ENCODE results near the gene GRIN2C. TPM values are rescaled to one million over a fixed set of nuclear protein-coding genes. Genes with fewer than 3 reads are reported as not detected.

The GRIN2C gene
- total and polyA plus RNA-seq, 2 of the 4 experiments (the other 2 are of a cell fraction), result 0.22 TPM; not detected in 1

GRCh38 chr17:74892013-74892841 lies 32.5 kb upstream of the GRIN2C start:
- WGBS, 2 experiments (ENCODE audit: extremely low coverage in 2 of 2, insufficient read length in 1 of 2), result 66% methylated on average over 9 of the region's 20 CpGs; no CpG with 5 or more reads in 1 of the 2 experiments
- no peak overlapping the region for H2BK5ac ChIP-seq (ENCODE audit: low read depth, low read length, poor library complexity, severe bottlenecking)
- H2AK5ac ChIP-seq (ENCODE audit: low read depth, low read length), result no peak overlapping the region
- H2AFZ ChIP-seq (replicated peaks; ENCODE audit: low read length, poor library complexity), result peak overlapping the region; percentile 19
- H3K9ac ChIP-seq (ENCODE audit: low read depth, low read length), result no peak overlapping the region
- H3K4ac ChIP-seq (ENCODE audit: low read depth, low read length), result no peak overlapping the region
- peaks cover 2% of the 10 kb centered on the region; the same call in 1 of the 2 replicates for H3K4me1 ChIP-seq (ENCODE audit: control insufficient read depth, insufficient read depth, low read length)
- H3K27me3 ChIP-seq (ENCODE audit: control insufficient read depth, insufficient read depth, low read length), result peaks cover 82% of the 10 kb centered on the region
- H3K18ac ChIP-seq (ENCODE audit: low read depth, low read length), result no peak overlapping the region
- H4K91ac ChIP-seq (ENCODE audit: insufficient read depth, low read depth, low read length), result no peak overlapping the region
- H2BK120ac ChIP-seq (ENCODE audit: low read depth, low read length), result no peak overlapping the region
- no peak overlapping the region for H3K27ac ChIP-seq (ENCODE audit: insufficient read depth, low read length)
- no peak overlapping the region for H2BK15ac ChIP-seq (ENCODE audit: low read depth, low read length)
- H3K4me3 ChIP-seq (ENCODE audit: insufficient read depth, low read depth, low read length), result no peak overlapping the region
- no peak overlapping the region for H3K23ac ChIP-seq (ENCODE audit: low read depth, low read length)
- H3K36me3 ChIP-seq (ENCODE audit: control insufficient read depth, insufficient read depth, low read length), result no peaks in the 10 kb centered on the region
- no peak overlapping the region for H3K56ac ChIP-seq (ENCODE audit: extremely low read depth, insufficient read depth, low read length)
- H4K8ac ChIP-seq (ENCODE audit: low read depth in 2 of 2, low read length in 2 of 2), result no peak overlapping the region
- H2BK20ac ChIP-seq (ENCODE audit: low read depth, low read length), result no peak overlapping the region
- no peak overlapping the region for H3K4me2 ChIP-seq (ENCODE audit: low read depth, low read length)
- dilution Hi-C loops (cut with HindIII; ENCODE audit: low sequenced_read_pairs, unreplicated experiment) (no loop called here), in situ Hi-C loops (cut with MboI; ENCODE audit: low sequenced_read_pairs) (no loop called here), intact Hi-C loops (cut with micrococcal nuclease) (no loop called here)
- no peak overlapping the region for H4K5ac ChIP-seq (ENCODE audit: low read depth, low read length)
- no peaks in the 10 kb centered on the region for H4K20me1 ChIP-seq (ENCODE audit: insufficient read depth, low read length)
- H3K9me3 ChIP-seq (ENCODE audit: control insufficient read depth, insufficient read depth, low read length), result no peaks in the 10 kb centered on the region
- H3K79me1 ChIP-seq (ENCODE audit: low read depth in 1 of 2, low read length in 2 of 2), result no peaks in the 10 kb centered on the region
- no peak overlapping the region for H3K14ac ChIP-seq (replicated peaks; ENCODE audit: low read depth, low read length)
- H2AK9ac ChIP-seq (replicated peaks; ENCODE audit: low read depth, low read length, poor library complexity), result no peak overlapping the region
- DNase-seq (no peak), ATAC-seq (ENCODE audit: low read depth) (no peak)
- BruUV-seq (replicated peaks), result no TSS peak
- no peaks in the 10 kb centered on the region for H3K9me1 ChIP-seq (ENCODE audit: insufficient read depth, low read length)
- ChIA-PET CTCF (no interaction called here), POLR2A (ENCODE audit: unreplicated experiment) (no interaction called here)
- TF ChIP-seq ELK1 (IDR thresholded peaks at IDR 0.05; ENCODE audit: borderline replicate concordance, low read depth, low read length) (no peak), CTCF (conservative IDR thresholded peaks at IDR 0.05; ENCODE audit: low read depth, low read length) (no peak), MXI1 (IDR thresholded peaks at IDR 0.05; ENCODE audit: borderline replicate concordance, low read depth, low read length) (no peak), RCOR1 (IDR thresholded peaks at IDR 0.05; ENCODE audit: insufficient replicate concordance, low read length) (no peak), MAZ (IDR thresholded peaks at IDR 0.05; ENCODE audit: borderline replicate concordance, low read depth, low read length) (no peak), BHLHE40 (IDR thresholded peaks at IDR 0.05; ENCODE audit: low read depth, low read length) (no peak), FOS (IDR thresholded peaks at IDR 0.05; ENCODE audit: low read depth, low read length) (no peak), NFE2L2 (IDR thresholded peaks at IDR 0.05; ENCODE audit: low read depth, low read length) (no peak), MAFK (IDR thresholded peaks at IDR 0.05; ENCODE audit: low read depth, low read length) (no peak), RAD21 (IDR thresholded peaks at IDR 0.05; ENCODE audit: low read length) (no peak), CHD1 (IDR thresholded peaks at IDR 0.05; ENCODE audit: low read depth, low read length) (no peak), POLR2A (IDR thresholded peaks at IDR 0.05; ENCODE audit: low read depth, low read length) (no peak), CEBPB (IDR thresholded peaks at IDR 0.05; ENCODE audit: low read depth, low read length) (no peak), SMC3 (IDR thresholded peaks at IDR 0.05; ENCODE audit: low read depth, low read length) (no peak)
- TF ChIP-seq, protein P1, sequence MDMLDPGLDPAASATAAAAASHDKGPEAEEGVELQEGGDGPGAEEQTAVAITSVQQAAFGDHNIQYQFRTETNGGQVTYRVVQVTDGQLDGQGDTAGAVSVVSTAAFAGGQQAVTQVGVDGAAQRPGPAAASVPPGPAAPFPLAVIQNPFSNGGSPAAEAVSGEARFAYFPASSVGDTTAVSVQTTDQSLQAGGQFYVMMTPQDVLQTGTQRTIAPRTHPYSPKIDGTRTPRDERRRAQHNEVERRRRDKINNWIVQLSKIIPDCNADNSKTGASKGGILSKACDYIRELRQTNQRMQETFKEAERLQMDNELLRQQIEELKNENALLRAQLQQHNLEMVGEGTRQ (IDR thresholded peaks at IDR 0.05; ENCODE audit: low read depth, low read length), result no peak

All from IMR-90 (cell line).